GM12875 (cell line): ENCODE results near the gene DOCK4.

Source experiments
- H3K4me3 ChIP-seq: one replicate; pipeline ENCODE4 v1.5.1; 2011; ENCODE audit warnings: low read depth, low read length, control low read depth
- CTCF ChIP-seq: IDR thresholded peaks from 2 replicates; pipeline ENCODE4 v1.5.1; 2011; ENCODE audit warnings: low read depth, mild to moderate bottlenecking, control low read depth, inconsistent platforms, low read length, moderate library complexity, borderline replicate concordance; ENCODE audit not compliant: insufficient read depth

The DOCK4 gene

GRCh38 chr7:111872450-111873325, 333.5 kb downstream of the DOCK4 start:
- no peak overlapping the region for H3K4me3 ChIP-seq
- TF ChIP-seq CTCF = no peak

GRCh38 chr7:111871283-111871682, 334.9 kb downstream of the DOCK4 start:
- no peak overlapping the region for H3K4me3 ChIP-seq
- no peak for TF ChIP-seq CTCF

GRCh38 chr7:111869280-111869679, 336.9 kb downstream of the DOCK4 start:
- no peak overlapping the region for H3K4me3 ChIP-seq
- no peak for TF ChIP-seq CTCF

GRCh38 chr7:111867348-111867931, 338.8 kb downstream of the DOCK4 start:
- no peak overlapping the region for H3K4me3 ChIP-seq
- TF ChIP-seq CTCF = no peak

- TF ChIP-seq CTCF = no peak
- H3K4me3 ChIP-seq = no peak overlapping the region
Observed at GRCh38 chr7:111866787-111867186, 339.4 kb downstream of the DOCK4 start.

- H3K4me3 ChIP-seq = no peak overlapping the region
- no peak for TF ChIP-seq CTCF
Observed at GRCh38 chr7:111865430-111865829, 340.8 kb downstream of the DOCK4 start.
